Colonic mucosa (tissue), 4 donors: Measurements from ENCODE around the gene NVL. TPM values are rescaled to one million over a fixed set of nuclear protein-coding genes. Genes with fewer than 3 reads are reported as not detected.

Experiments
- DNase-seq: peaks from one replicate; pipeline ENCODE4 v3.0.0-alpha.2; 2020
- H3K27ac ChIP-seq: fragments of 200-600 bp; one replicate; pipeline ENCODE4 v1.8.0; 2021
- H3K27me3 ChIP-seq: fragments of 200-600 bp; one replicate; pipeline ENCODE4 v1.8.0; 2021
- H3K36me3 ChIP-seq: fragments of 200-600 bp; one replicate; pipeline ENCODE4 v1.8.0; 2021
- H3K4me1 ChIP-seq: fragments of 200-600 bp; one replicate; pipeline ENCODE4 v1.8.0; 2021; ENCODE audit warnings: mild to moderate bottlenecking
- H3K4me3 ChIP-seq: fragments of 200-600 bp; one replicate; pipeline ENCODE4 v1.8.0; 2021
- H3K9ac ChIP-seq, 2 donors: one replicate each; pipeline ENCODE4 v1.7.0; 2013; ENCODE audit warnings: control low read depth in 2 of 2, low read depth in 2 of 2, low read length in 2 of 2
- H3K9me3 ChIP-seq: fragments of 200-600 bp; one replicate; pipeline ENCODE4 v1.8.0; 2021
- CTCF ChIP-seq: fragments of 200-600 bp; IDR thresholded peaks from one replicate; pipeline ENCODE4 v1.8.0; 2022; ENCODE audit warnings: antibody characterized with exemption, mild to moderate bottlenecking
- intact Hi-C: fragments of 100-400 bp; cut with DNase I; formaldehyde crosslinking; loops from one replicate; pipeline ENCODE4 v1.14.1; 2022
- microRNA-seq: library from miRNA; unstranded; fragments of <30 nt; microRNA quantifications from one replicate; pipeline ENCODE4, GENCODE V29; 2019
- total RNA-seq, 2 donors: library from RNA; stranded (reverse); fragmentation: NEBNext Ultra II Directional in 1 of 2; extraction: Animal tissue kit (Norgen Biotek cat#: 25700) in 1 of 2; gene quantifications; one replicate each; pipeline ENCODE4 v1.2.1, GENCODE V29; 2021
- donor health status: healthy.
- donor health status: DM: no; HTN: no; CAD: no.
- donor health status: DM: no; HTN: no; CAD: no.

The NVL gene
- total RNA-seq, 2 donors from 2014 or later: 39.4 to 51.5 TPM

GRCh38 chr1:224178894-224179293 lies 151.1 kb downstream of the NVL start:
- intact Hi-C loops: loop anchor here (10.0 kb wide), 1 partner anchor 156 kb away; the partner anchor contains the start of gene NVL
- DNase-seq: no peak
- no peaks in the 10 kb centered on the region for H3K36me3 ChIP-seq
- peaks cover 5% of the 10 kb centered on the region for H3K4me1 ChIP-seq
- no peak overlapping the region for H3K4me3 ChIP-seq
- no peaks in the 10 kb centered on the region for H3K9me3 ChIP-seq
- H3K27me3 ChIP-seq: no peaks in the 10 kb centered on the region
- H3K27ac ChIP-seq: no peak overlapping the region
- no peak for TF ChIP-seq CTCF
- H3K9ac ChIP-seq: no peak overlapping the region

GRCh38 chr1:224177356-224177999 lies 152.5 kb downstream of the NVL start:
- Histone ChIP-seq H3K36me3 (no peaks in the 10 kb centered on the region), H3K27ac (no peak overlapping the region), H3K4me3 (no peak overlapping the region), H3K9ac (no peak overlapping the region), H3K4me1 (peaks cover 5% of the 10 kb centered on the region), H3K27me3 (no peaks in the 10 kb centered on the region), H3K9me3 (no peaks in the 10 kb centered on the region)
- intact Hi-C loops: loop anchor here (10.0 kb wide), 1 partner anchor 157 kb away; the partner anchor contains the start of gene NVL
- TF ChIP-seq CTCF: no peak
- DNase-seq: no peak

Small RNA genes lying within 50 kb of the gene (microRNA-seq; reads per million reads assigned to microRNA genes)
- gene MIR320B2: 2.2 reads per million

Other genes with a start within 250 kb of the NVL start
- 10 to 100 TPM; 35.1 to 42.7 TPM for gene FBXO28, start 216.1 kb downstream of the NVL start, total RNA-seq
- 10 to 100 TPM; 13.3 to 36.8 TPM for gene DEGS1, start 146.9 kb downstream of the NVL start, total RNA-seq
- gene CNIH4, start 26.7 kb upstream of the NVL start, total RNA-seq: 10 to 100 TPM; 53.0 to 80.6 TPM
- 10 to 100 TPM; 53.5 to 78.4 TPM for gene WDR26, start 104.6 kb upstream of the NVL start, total RNA-seq